Lung (tissue), 12 donors: ENCODE results near the gene L3MBTL4. TPM values are rescaled to one million over a fixed set of nuclear protein-coding genes. Genes with fewer than 3 reads are reported as not detected.

Experiments used
- ATAC-seq: fragments of 200-7000 bp; cut with Tn5 transposase; one replicate; pipeline ENCODE4 v1.9.1; 2020; ENCODE audit warnings: moderate number of reproducible peaks; ENCODE audit not compliant: insufficient read depth, low FRiP score
- DNase-seq, 3 donors: peaks; one replicate each; pipeline ENCODE4 v3.0.0-alpha.2; 2013 to 2017
- H3K27ac ChIP-seq, 2 donors: one replicate each; pipeline ENCODE4 v1.5.1; 2013; ENCODE audit warnings: mild to moderate bottlenecking in 2 of 2, moderate library complexity in 2 of 2, control low read depth in 1 of 2, inconsistent platforms in 1 of 2, low read depth in 1 of 2, low read length in 1 of 2
- H3K27me3 ChIP-seq, 3 donors: one replicate each; pipeline ENCODE4 v1.5.1; 2013; ENCODE audit warnings: low read length in 2 of 3; ENCODE audit not compliant: control insufficient read depth in 3 of 3, insufficient read depth in 3 of 3
- H3K36me3 ChIP-seq, 4 donors: one replicate each; pipeline ENCODE4 v1.5.1; 2013; ENCODE audit warnings: low read length in 4 of 4, mild to moderate bottlenecking in 1 of 4, moderate library complexity in 1 of 4; ENCODE audit not compliant: control insufficient read depth in 4 of 4, insufficient read depth in 4 of 4
- H3K4me1 ChIP-seq, 5 donors: one replicate each; pipeline ENCODE4 v1.5.1; 2013; ENCODE audit warnings: low read length in 5 of 5, mild to moderate bottlenecking in 2 of 5, moderate library complexity in 1 of 5; ENCODE audit not compliant: control insufficient read depth in 5 of 5, insufficient read depth in 5 of 5
- H3K4me3 ChIP-seq: one replicate; pipeline ENCODE4 v1.5.1; 2013; ENCODE audit warnings: mild to moderate bottlenecking, control low read depth, moderate library complexity
- H3K9ac ChIP-seq, 2 donors: one replicate each; pipeline ENCODE4 v1.5.1; 2013; ENCODE audit warnings: low read length in 2 of 2, control low read depth in 1 of 2; ENCODE audit not compliant: insufficient read depth in 1 of 2
- H3K9me3 ChIP-seq, 4 donors: one replicate each; pipeline ENCODE4 v1.5.1; 2013; ENCODE audit warnings: low read length in 3 of 4, mild to moderate bottlenecking in 1 of 4, moderate library complexity in 1 of 4; ENCODE audit not compliant: control insufficient read depth in 4 of 4, insufficient read depth in 3 of 4
- CTCF ChIP-seq: IDR thresholded peaks from 2 replicates; pipeline ENCODE4 v1.5.1; 2012; ENCODE audit warnings: mild to moderate bottlenecking; ENCODE audit errors: control extremely low read depth, extremely low read depth
- WGBS, 2 donors: extraction: QIAGEN DNeasy Blood & Tissue Kit; methylation state at CpG; one replicate each; pipeline ENCODE4 v1.1.7; 2013; 5-methylcytosine and 5-hydroxymethylcytosine counted together
- polyA plus RNA-seq, 2 donors: library from polyadenylated mRNA; stranded (reverse); fragments of 200-250 nt; gene quantifications; one replicate each; pipeline ENCODE4 v1.2.1, GENCODE V29; 2013
- total RNA-seq, 2 donors: library from RNA; depleted of rRNA in 1 of 2; stranded (reverse); fragments of >200 nt in 1 of 2; gene quantifications; one replicate each; pipeline ENCODE4 v1.2.1, GENCODE V29; 2014 to 2021
- donor health status: control.
- donor health status: control.
- donor health status: Bipolar disorder and iron deficiency.
- donor health status: healthy.
- donor health status: DM: yes; HTN: yes; CAD: no.

L3MBTL4 gene
- total and polyA plus RNA-seq, 4 donors: 2.8 to 16.8 (median 9.9) TPM

GRCh38 chr18:6284761-6285160, 129.9 kb downstream of the L3MBTL4 start:
- Histone ChIP-seq H3K9ac (no peak overlapping the region), H3K36me3 (peaks cover 0 to 2% (median 0%) of the 10 kb centered on the region in 4 donors), H3K9me3 (no peaks in the 10 kb centered on the region), H3K27ac (no peak overlapping the region), H3K4me1 (no peaks in the 10 kb centered on the region), H3K27me3 (no peaks in the 10 kb centered on the region), H3K4me3 (no peak overlapping the region)
- TF ChIP-seq CTCF: no peak
- DNase-seq: no peak
- ATAC-seq: no peak
- WGBS, 2 donors: 96 to 98% methylated on average over 22 of the region's 22 CpGs

GRCh38 chr18:6284300-6284699, 130.4 kb downstream of the L3MBTL4 start:
- WGBS, 2 donors: 96% methylated on average over 24 of the region's 24 CpGs
- ATAC-seq: no peak
- H3K27ac ChIP-seq: no peak overlapping the region
- H3K27me3 ChIP-seq: no peaks in the 10 kb centered on the region
- H3K9me3 ChIP-seq: no peaks in the 10 kb centered on the region
- H3K4me3 ChIP-seq: no peak overlapping the region
- DNase-seq: no peak
- H3K9ac ChIP-seq: no peak overlapping the region
- no peak for TF ChIP-seq CTCF
- peaks cover 0 to 2% (median 0%) of the 10 kb centered on the region in 4 donors for H3K36me3 ChIP-seq
- H3K4me1 ChIP-seq: no peaks in the 10 kb centered on the region

GRCh38 chr18:6281874-6282273, 132.8 kb downstream of the L3MBTL4 start:
- H3K4me3 ChIP-seq: no peak overlapping the region
- no peak overlapping the region for H3K27ac ChIP-seq
- DNase-seq (peak in 1 of 3 donors; percentile 24), ATAC-seq (no peak)
- H3K36me3 ChIP-seq: peaks cover 0 to 2% (median 0%) of the 10 kb centered on the region in 4 donors
- no peak for TF ChIP-seq CTCF
- H3K9ac ChIP-seq: no peak overlapping the region
- no peaks in the 10 kb centered on the region for H3K9me3 ChIP-seq
- H3K27me3 ChIP-seq: no peaks in the 10 kb centered on the region
- WGBS, 2 donors: 67 to 80% methylated on average over 4 of the region's 4 CpGs
- peaks cover 0 to 2% (median 0%) of the 10 kb centered on the region in 5 donors for H3K4me1 ChIP-seq

- H3K9ac ChIP-seq: no peak overlapping the region
- ATAC-seq (no peak), DNase-seq (no peak)
- no peak overlapping the region for H3K27ac ChIP-seq
- WGBS, 2 donors: 92 to 94% methylated on average over 2 of the region's 2 CpGs
- H3K36me3 ChIP-seq: peaks cover 0 to 2% (median 0%) of the 10 kb centered on the region in 4 donors
- no peaks in the 10 kb centered on the region for H3K27me3 ChIP-seq
- H3K9me3 ChIP-seq: no peaks in the 10 kb centered on the region
- no peak overlapping the region for H3K4me3 ChIP-seq
- H3K4me1 ChIP-seq: peaks cover 0 to 2% (median 0%) of the 10 kb centered on the region in 5 donors
- no peak for TF ChIP-seq CTCF
These were observed 134.4 kb downstream of the L3MBTL4 start for GRCh38 chr18:6280211-6280743.
